Stomach (tissue), 9 donors: ENCODE data around the gene SEMA5A. TPM values are rescaled to one million over a fixed set of nuclear protein-coding genes. Genes with fewer than 3 reads are reported as not detected.

Experiments used
- DNase-seq, 2 donors: peaks; one replicate each; pipeline versions ENCODE4 v3.0.0 to v3.0.0-alpha.2; 2013 to 2019
- H3K27ac ChIP-seq, 5 donors: fragments of 200-600 bp in 4 of 5; sonication (generic) in 4 of 5; one replicate each; pipeline ENCODE4 v1.5.1; 2013 to 2019; ENCODE audit warnings: mild to moderate bottlenecking in 1 of 5, moderate library complexity in 1 of 5
- H3K27me3 ChIP-seq, 3 donors: fragments of 200-600 bp; sonication (generic); one replicate each; pipeline ENCODE4 v1.5.1; 2017 to 2019; ENCODE audit warnings: mixed run types in 1 of 3
- H3K36me3 ChIP-seq, 4 donors: fragments of 200-600 bp; sonication (generic); 1 replicate in 3 of 4; 2 replicates in 1 of 4; pipeline ENCODE4 v1.5.1; 2016 to 2019
- H3K4me1 ChIP-seq, 4 donors: fragments of 200-600 bp; sonication (generic); one replicate each; pipeline ENCODE4 v1.5.1; 2016 to 2019
- H3K4me3 ChIP-seq, 4 donors: fragments of 200-600 bp; sonication (generic) in 3 of 4; one replicate each; pipeline ENCODE4 v1.5.1; 2016 to 2019; ENCODE audit warnings: mild to moderate bottlenecking in 1 of 4
- H3K9me3 ChIP-seq, 4 donors: fragments of 200-600 bp; sonication (generic); one replicate each; pipeline ENCODE4 v1.5.1; 2016 to 2019
- EP300 ChIP-seq: sonication (generic); formaldehyde crosslinking; IDR thresholded peaks from one replicate; pipeline ENCODE4 v1.6.1; 2017; ENCODE audit warnings: antibody characterized with exemption
- POLR2A ChIP-seq, 4 donors: fragments of 450-650 bp; IDR thresholded peaks; one replicate each; pipeline ENCODE4 v1.6.1; 2016; ENCODE audit warnings: antibody characterized with exemption in 4 of 4, control low read depth in 2 of 4, mild to moderate bottlenecking in 1 of 4, moderate library complexity in 1 of 4
- POLR2AphosphoS5 ChIP-seq, 3 donors: sonication (generic); formaldehyde crosslinking; IDR thresholded peaks; one replicate each; pipeline ENCODE4 v1.6.1; 2016; ENCODE audit warnings: antibody characterized with exemption in 3 of 3
- WGBS, 5 donors: extraction: QIAGEN DNeasy Blood & Tissue Kit in 3 of 5; methylation state at CpG; one replicate each; pipeline versions ENCODE4 v1.1.5 to v1.1.7; 2013 to 2018; 5-methylcytosine and 5-hydroxymethylcytosine counted together
- intact Hi-C: fragments of 100-400 bp; cut with DNase I; formaldehyde crosslinking; loops from one replicate; pipeline ENCODE4 v1.15.1; 2023; ENCODE audit warnings: low total_unique reads
- polyA plus RNA-seq, 3 donors: library from polyadenylated mRNA; stranded (reverse); fragments of 200-250 nt; gene quantifications; one replicate each; pipeline ENCODE4 v1.2.3, GENCODE V29; 2013
- total RNA-seq, 5 donors: library from RNA; depleted of rRNA; stranded (reverse); fragments of >200 nt; gene quantifications; one replicate each; pipeline versions ENCODE4 v1.1.0 to v1.2.3, GENCODE V29; 2014 to 2016
- TF ChIP-seq, protein P1 (sequence below), 7 experiments: fragments of 450-650 bp in 4 of 7; fragments of 200-600 bp in 3 of 7; sonication (generic) in 3 of 7; IDR thresholded peaks; one replicate each; pipeline ENCODE4 v1.5.1; 2016 to 2019; ENCODE audit warnings: antibody characterized with exemption in 7 of 7, control low read depth in 2 of 7, mild to moderate bottlenecking in 1 of 7
- donor health status: healthy with polysubstance abuse.
- donor health status: Bipolar disorder and iron deficiency.
- donor health status: healthy.

Gene SEMA5A
- total and polyA plus RNA-seq, 8 donors, result 0.62 to 26.4 (median 3.2) TPM

DNA sequence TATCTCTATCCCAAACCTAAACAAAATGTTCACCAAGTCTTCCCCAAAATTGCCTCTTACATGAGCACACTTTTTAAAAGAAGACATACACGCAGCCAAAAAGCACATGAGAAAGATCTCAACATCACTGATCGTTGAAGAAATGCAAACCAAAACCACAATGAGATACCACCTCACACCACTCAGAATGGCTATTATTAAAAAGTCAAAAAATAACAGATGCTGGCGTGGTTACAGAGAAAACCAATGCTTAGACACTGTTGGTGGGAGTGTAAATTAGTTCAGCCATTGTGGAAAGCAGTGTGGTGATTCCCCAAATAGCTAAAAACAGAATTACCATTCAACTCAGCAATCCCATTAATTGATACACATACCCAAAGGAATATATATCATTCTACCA is 83.8 kb downstream of the SEMA5A start:
- H3K4me1 ChIP-seq, result no peaks in the 10 kb centered on the region
- H3K27ac ChIP-seq, result no peak overlapping the region
- H3K36me3 ChIP-seq, result no peaks in the 10 kb centered on the region
- H3K9me3 ChIP-seq, result peaks cover 0 to 9% (median 6%) of the 10 kb centered on the region in 4 donors
- H3K27me3 ChIP-seq, result no peaks in the 10 kb centered on the region
- TF ChIP-seq, protein P1, sequence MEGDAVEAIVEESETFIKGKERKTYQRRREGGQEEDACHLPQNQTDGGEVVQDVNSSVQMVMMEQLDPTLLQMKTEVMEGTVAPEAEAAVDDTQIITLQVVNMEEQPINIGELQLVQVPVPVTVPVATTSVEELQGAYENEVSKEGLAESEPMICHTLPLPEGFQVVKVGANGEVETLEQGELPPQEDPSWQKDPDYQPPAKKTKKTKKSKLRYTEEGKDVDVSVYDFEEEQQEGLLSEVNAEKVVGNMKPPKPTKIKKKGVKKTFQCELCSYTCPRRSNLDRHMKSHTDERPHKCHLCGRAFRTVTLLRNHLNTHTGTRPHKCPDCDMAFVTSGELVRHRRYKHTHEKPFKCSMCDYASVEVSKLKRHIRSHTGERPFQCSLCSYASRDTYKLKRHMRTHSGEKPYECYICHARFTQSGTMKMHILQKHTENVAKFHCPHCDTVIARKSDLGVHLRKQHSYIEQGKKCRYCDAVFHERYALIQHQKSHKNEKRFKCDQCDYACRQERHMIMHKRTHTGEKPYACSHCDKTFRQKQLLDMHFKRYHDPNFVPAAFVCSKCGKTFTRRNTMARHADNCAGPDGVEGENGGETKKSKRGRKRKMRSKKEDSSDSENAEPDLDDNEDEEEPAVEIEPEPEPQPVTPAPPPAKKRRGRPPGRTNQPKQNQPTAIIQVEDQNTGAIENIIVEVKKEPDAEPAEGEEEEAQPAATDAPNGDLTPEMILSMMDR (IDR thresholded peaks at IDR 0.05), result no peak
- TF ChIP-seq POLR2A (IDR thresholded peaks at IDR 0.05) (no peak), EP300 (no peak), POLR2AphosphoS5 (IDR thresholded peaks at IDR 0.05) (no peak)
- no peak overlapping the region for H3K4me3 ChIP-seq
- DNase-seq, result no peak
- intact Hi-C loops, result no loop called here
- 68 to 94% (median 82%) methylated on average over 3 of the region's 3 CpGs for WGBS, 5 donors

DNA sequence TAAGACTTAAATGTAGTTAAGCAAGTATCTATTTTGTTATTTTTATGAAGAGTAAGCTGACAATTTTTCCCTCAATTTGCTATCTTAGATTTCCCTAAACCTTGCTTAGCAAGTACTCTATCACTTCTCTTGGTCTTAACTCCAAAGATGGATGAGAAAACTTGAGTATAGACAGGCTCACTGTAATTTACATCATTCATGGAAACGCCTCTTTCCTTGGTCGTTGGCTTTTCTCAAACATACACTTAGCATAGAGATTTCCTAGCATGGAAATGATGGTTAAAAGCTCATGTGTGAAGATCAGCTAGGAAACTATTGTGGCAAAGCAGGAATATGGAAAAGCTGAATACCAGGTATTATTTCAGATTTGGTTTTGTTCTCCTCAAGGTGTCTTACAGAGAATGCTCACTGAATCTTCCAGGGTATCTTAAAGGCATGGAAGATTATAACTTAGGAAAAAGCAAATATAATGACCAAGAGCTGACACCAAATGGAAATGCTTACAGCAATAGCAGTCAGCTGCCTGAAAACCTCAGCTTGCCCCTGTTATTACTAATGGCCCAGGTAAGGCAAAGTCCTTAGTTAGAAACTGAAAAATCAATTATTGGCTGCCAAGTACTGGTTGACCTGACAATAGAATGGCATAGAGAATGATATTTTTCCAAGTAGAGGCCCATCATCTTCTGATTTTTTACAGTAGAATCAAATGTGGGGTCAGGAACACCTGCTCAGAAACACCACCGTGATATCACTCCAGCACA is 84.8 kb downstream of the SEMA5A start:
- intact Hi-C loops, result no loop called here
- TF ChIP-seq POLR2A (IDR thresholded peaks at IDR 0.05) (no peak), EP300 (no peak), POLR2AphosphoS5 (IDR thresholded peaks at IDR 0.05) (no peak)
- TF ChIP-seq, protein P1 (IDR thresholded peaks at IDR 0.05), result no peak
- Histone ChIP-seq H3K36me3 (no peaks in the 10 kb centered on the region), H3K4me3 (no peak overlapping the region), H3K4me1 (no peaks in the 10 kb centered on the region), H3K27ac (no peak overlapping the region), H3K9me3 (peaks cover 0 to 9% (median 6%) of the 10 kb centered on the region in 4 donors), H3K27me3 (no peaks in the 10 kb centered on the region)
- WGBS, 5 donors, result 75 to 90% (median 86%) methylated on average over 3 of the region's 3 CpGs
- DNase-seq, result no peak

DNA sequence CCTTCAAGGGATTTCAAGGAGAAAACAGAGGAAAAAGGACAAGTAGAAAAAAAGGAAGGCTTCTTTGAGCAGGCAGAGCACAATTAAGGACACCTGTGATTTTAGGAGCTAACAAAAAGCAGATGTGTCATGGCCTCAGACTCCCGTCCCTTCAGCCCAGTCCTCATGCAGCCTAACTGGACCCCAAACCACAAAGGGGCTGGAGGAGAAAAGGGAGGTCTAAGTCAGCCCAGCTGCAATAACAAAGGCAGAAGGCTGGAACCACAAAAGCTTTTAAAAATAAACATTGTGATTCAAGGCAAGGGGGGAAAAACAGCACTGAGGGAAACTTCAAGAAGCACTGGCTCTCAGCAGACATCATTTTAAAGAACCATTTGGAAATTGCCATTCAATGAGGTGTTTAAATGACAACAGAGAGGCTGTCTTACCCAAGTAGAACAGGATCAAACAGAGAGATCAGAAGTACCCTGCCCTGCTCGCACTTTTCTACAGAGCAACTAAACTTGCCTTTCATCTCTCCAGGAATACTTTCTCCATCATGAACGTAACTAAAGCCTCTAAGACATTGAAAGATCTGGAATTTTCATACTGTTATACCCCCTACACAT is 89.3 kb downstream of the SEMA5A start:
- intact Hi-C loops, result no loop called here
- H3K36me3 ChIP-seq, result no peaks in the 10 kb centered on the region
- peaks cover 0 to 10% (median 7%) of the 10 kb centered on the region in 4 donors for H3K9me3 ChIP-seq
- H3K4me3 ChIP-seq, result no peak overlapping the region
- no peaks in the 10 kb centered on the region for H3K27me3 ChIP-seq
- WGBS, 5 donors, result 42 to 67% (median 52%) methylated on average over 3 of the region's 3 CpGs
- DNase-seq, result no peak
- no peaks in the 10 kb centered on the region for H3K4me1 ChIP-seq
- no peak overlapping the region for H3K27ac ChIP-seq
- TF ChIP-seq, protein P1 (IDR thresholded peaks at IDR 0.05), result no peak
- TF ChIP-seq POLR2AphosphoS5 (IDR thresholded peaks at IDR 0.05), result no peak
- no peak for TF ChIP-seq POLR2A (IDR thresholded peaks at IDR 0.05)
- no peak for TF ChIP-seq EP300

DNA sequence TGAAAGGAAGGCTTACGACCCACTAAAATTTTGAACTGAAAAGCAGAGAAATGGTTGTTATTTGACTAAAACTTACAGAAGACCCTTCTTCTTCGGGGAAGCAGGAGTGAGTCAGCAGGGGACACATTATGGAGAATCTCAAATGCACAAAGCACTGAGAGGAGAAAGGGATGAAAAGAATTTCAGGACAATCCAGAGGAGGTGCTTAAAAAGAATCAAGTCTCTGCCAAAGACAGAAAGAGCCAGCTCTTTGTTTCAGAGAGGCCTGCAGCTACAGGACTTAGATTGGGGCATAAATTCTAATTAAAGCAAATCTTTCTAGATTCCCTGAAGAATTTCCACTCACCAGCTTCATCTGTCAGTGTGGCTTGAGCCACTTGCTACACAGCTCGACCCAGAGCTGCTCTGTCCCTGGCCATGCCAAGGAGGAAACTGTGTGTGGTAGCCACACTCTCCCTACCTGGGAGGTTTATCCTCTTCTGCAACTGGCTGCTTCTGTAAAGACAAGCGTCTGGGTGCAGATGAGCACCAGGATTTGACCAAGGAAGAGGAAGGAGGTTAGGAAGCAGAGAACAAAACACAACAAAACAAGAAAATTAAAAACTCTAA is 89.9 kb downstream of the SEMA5A start:
- Histone ChIP-seq H3K36me3 (no peaks in the 10 kb centered on the region), H3K27ac (no peak overlapping the region), H3K4me1 (no peaks in the 10 kb centered on the region), H3K27me3 (no peaks in the 10 kb centered on the region), H3K9me3 (peaks cover 0 to 10% (median 7%) of the 10 kb centered on the region in 4 donors), H3K4me3 (no peak overlapping the region)
- WGBS, 5 donors, result 44 to 63% (median 54%) methylated on average over 4 of the region's 4 CpGs
- no peak for DNase-seq
- intact Hi-C loops, result no loop called here
- TF ChIP-seq, protein P1 (IDR thresholded peaks at IDR 0.05), result no peak
- TF ChIP-seq POLR2A (IDR thresholded peaks at IDR 0.05) (no peak), POLR2AphosphoS5 (IDR thresholded peaks at IDR 0.05) (no peak)
